K562 (cell line): Measurements from ENCODE around the gene FAM111B. TPM values are rescaled to one million over a fixed set of nuclear protein-coding genes. Genes with fewer than 3 reads are reported as not detected.

Experiments
- AFF4 ChIP-seq: sonication (generic); formaldehyde crosslinking; IDR thresholded peaks from 2 replicates; pipeline ENCODE4 v1.8.0; 2023; ENCODE audit warnings: mild to moderate bottlenecking, missing genetic modification reagents
- HMGN3 ChIP-seq: IDR thresholded peaks from 2 replicates; pipeline ENCODE4 v1.6.1; 2011; ENCODE audit warnings: borderline replicate concordance, low read depth, mild to moderate bottlenecking, mixed read lengths, low read length; ENCODE audit not compliant: insufficient read length; ENCODE audit errors: extremely low read depth
- HOXB6 ChIP-seq: fragments of 250-450 bp; sonication (Bioruptor Pico); IDR thresholded peaks from 2 replicates; pipeline ENCODE4 v1.5.1; 2022; ENCODE audit warnings: mild to moderate bottlenecking, borderline replicate concordance
- MLX ChIP-seq, 2 experiments: fragments of 450-650 bp in 1 of 2; sonication (generic) in 1 of 2; formaldehyde crosslinking; conservative IDR thresholded peaks; 2 replicates each; pipeline versions ENCODE4 v1.4.0 to v1.8.1; 2020 to 2022; ENCODE audit warnings: mild to moderate bottlenecking in 1 of 2, missing genetic modification reagents in 1 of 2
- MTF1 ChIP-seq: fragments of 250-450 bp; sonication (Bioruptor Pico); IDR thresholded peaks from 2 replicates; pipeline ENCODE4 v1.9.0; 2021; ENCODE audit warnings: moderate library complexity, mild to moderate bottlenecking, inconsistent platforms, borderline replicate concordance
- PBX2 ChIP-seq, 2 experiments: IDR thresholded peaks in 1 of 2; conservative IDR thresholded peaks in 1 of 2; 2 replicates each; pipeline ENCODE4 v1.6.1; 2016; ENCODE audit warnings: low read depth in 2 of 2, mild to moderate bottlenecking in 1 of 2, missing compliant biosample characterization in 1 of 2, missing genetic modification characterization in 1 of 2, moderate library complexity in 1 of 2
- RBM14 ChIP-seq: fragments of 200-400 bp; formaldehyde crosslinking; IDR thresholded peaks from 2 replicates; pipeline ENCODE4 v1.6.1; 2018; ENCODE audit warnings: low read depth, mild to moderate bottlenecking, low read length, moderate library complexity, borderline replicate concordance; ENCODE audit not compliant: insufficient read depth
- SNRNP70 ChIP-seq: fragments of 200-400 bp; formaldehyde crosslinking; optimal IDR thresholded peaks from 2 replicates; pipeline ENCODE3; 2017; ENCODE audit warnings: low read depth, low read length
- TEAD2 ChIP-seq: fragments of 450-650 bp; IDR thresholded peaks from 2 replicates; pipeline ENCODE4 v1.6.1; 2016; ENCODE audit warnings: missing genetic modification characterization, control low read depth, missing compliant biosample characterization
- U2AF2 ChIP-seq: fragments of 200-400 bp; formaldehyde crosslinking; optimal IDR thresholded peaks from 2 replicates; pipeline ENCODE3; 2017; ENCODE audit warnings: low read depth, mild to moderate bottlenecking, low read length
- UBTF ChIP-seq, 2 experiments: IDR thresholded peaks; 2 replicates each; pipeline ENCODE4 v1.6.1; 2012; ENCODE audit warnings: improper control_type of control experiment in 2 of 2, low read depth in 2 of 2, low read length in 2 of 2, borderline replicate concordance in 1 of 2
- ZBTB8A ChIP-seq: fragments of 450-650 bp; IDR thresholded peaks from 2 replicates; pipeline ENCODE4 v1.6.1; 2018; ENCODE audit warnings: mild to moderate bottlenecking, moderate library complexity; ENCODE audit not compliant: partially characterized antibody
- ZFP30 ChIP-seq: fragments of 250-450 bp; sonication (Bioruptor Pico); IDR thresholded peaks from 2 replicates; pipeline ENCODE4 v1.8.0; 2022; ENCODE audit warnings: moderate library complexity, mild to moderate bottlenecking, inconsistent platforms, borderline replicate concordance
- ZNF232 ChIP-seq: sonication (generic); formaldehyde crosslinking; IDR thresholded peaks from 2 replicates; pipeline ENCODE4 v1.8.0; 2022; ENCODE audit warnings: mild to moderate bottlenecking, missing genetic modification reagents
- polyA plus RNA-seq, 8 experiments: library from polyadenylated mRNA; depleted of rRNA in 4 of 8; stranded (reverse) in 5 of 8; unstranded in 3 of 8; fragments of >200 nt; fragmentation: Nextera tagmentation in 2 of 8; fragmentation: Illumina TruSeq in 1 of 8; extraction: Ambion mirVana in 2 of 8; extraction: Trizol in 1 of 8; gene quantifications; 2 replicates each; pipeline versions ENCODE4 v1.2.1 to v1.2.3, GENCODE V29; 2011 to 2014; ENCODE audit warnings: inconsistent platforms in 1 of 8, missing spikeins in 1 of 8
- total RNA-seq, 7 experiments: library from RNA; depleted of rRNA in 6 of 7; stranded (reverse); fragments of >200 nt in 6 of 7; fragmentation: Illumina TruSeq in 2 of 7; extraction: Trizol in 2 of 7; gene quantifications; 2 replicates each; pipeline versions ENCODE4 v1.2.1 to v1.2.3, GENCODE V29; 2011 to 2021; ENCODE audit warnings: low replicate concordance in 1 of 7

Gene FAM111B
- total and polyA plus RNA-seq, 9 of the 15 experiments (the other 6 are each of a cell fraction or from before 2014, with no cell fraction given), result 0.01 to 0.33 (median 0.06) TPM; not detected in 5

- TF ChIP-seq SNRNP70 (no peak), ZBTB8A (no peak), U2AF2 (no peak), ZNF232 (no peak), HOXB6 (CRISPR knock-in tag) (no peak), ZFP30 (no peak), HMGN3 (peak; percentile 43), UBTF (IDR thresholded peaks at IDR 0.05; ENCODE audit: borderline replicate concordance in 1 of 2, low read depth in 2 of 2, low read length in 2 of 2) (no peak), AFF4 (CRISPR knock-in tag) (no peak), TEAD2 (peak; percentile 83), PBX2 (CRISPR knock-in tag; IDR thresholded peaks at IDR 0.05; ENCODE audit: low read depth) (0 out of 2 replicates have a peak, but pooled peaks have one; percentile 28), PBX2 (tag; conservative IDR thresholded peaks at IDR 0.05; ENCODE audit: low read depth) (peak; percentile 92), MTF1 (no peak), MLX (CRISPR knock-in tag; conservative IDR thresholded peaks at IDR 0.05) (no peak), RBM14 (no peak)
Measured at GRCh38 chr11:59142530-59143507, 35.8 kb downstream of the FAM111B start, which contains the start of gene FAM111A (continued).
